Keratinocyte (primary cell): ENCODE data around the gene FAT1. TPM values are rescaled to one million over a fixed set of nuclear protein-coding genes. Genes with fewer than 3 reads are reported as not detected.

ENCODE experiments used
- DNase-seq: peaks from one replicate; pipeline ENCODE4 v3.0.0-alpha.2; 2011; ENCODE audit warnings: low read depth, missing footprints, low spot score
- FAIRE-seq: peaks from 2 replicates; lab custom pipeline; 2011; peaks lifted over from hg19 to GRCh38; lab: Jason Lieb, UNC
- H2AFZ ChIP-seq: 2 replicates; pipeline ENCODE4 v1.6.0; 2012; ENCODE audit warnings: low read length, control low read depth, inconsistent platforms; ENCODE audit not compliant: control insufficient read depth
- H3K27ac ChIP-seq: 2 replicates; pipeline ENCODE4 v1.5.1; 2011; ENCODE audit warnings: low read length; ENCODE audit not compliant: control insufficient read depth, insufficient read depth
- H3K27me3 ChIP-seq: 3 replicates; pipeline ENCODE4 v1.6.0; 2011; ENCODE audit warnings: low read length; ENCODE audit not compliant: control insufficient read depth, insufficient read depth; ENCODE audit errors: extremely low read depth
- H3K36me3 ChIP-seq, 2 experiments: 2 replicates in 1 of 2; 3 replicates in 1 of 2; pipeline ENCODE4 v1.5.1; 2011; ENCODE audit warnings: low read length in 2 of 2, mild to moderate bottlenecking in 1 of 2; ENCODE audit not compliant: control insufficient read depth in 2 of 2, insufficient read depth in 2 of 2; ENCODE audit errors: extremely low read depth in 1 of 2
- H3K4me1 ChIP-seq: 3 replicates; pipeline ENCODE4 v1.5.1; 2011; ENCODE audit warnings: low read length; ENCODE audit not compliant: control insufficient read depth, insufficient read depth; ENCODE audit errors: extremely low read depth
- H3K4me2 ChIP-seq: 3 replicates; pipeline ENCODE4 v1.6.0; 2011; ENCODE audit warnings: low read depth, low read length; ENCODE audit not compliant: control insufficient read depth, insufficient read depth; ENCODE audit errors: extremely low read depth
- H3K4me3 ChIP-seq, 3 experiments: fragments of 200-600 bp in 1 of 3; sonication (generic) in 1 of 3; 2 replicates in 2 of 3; 3 replicates in 1 of 3; pipeline ENCODE4 v1.5.1; 2011 to 2016; ENCODE audit warnings: low read length in 3 of 3, mild to moderate bottlenecking in 3 of 3, control low read depth in 2 of 3, inconsistent platforms in 1 of 3, low read depth in 1 of 3, mixed read lengths in 1 of 3, mixed run types in 1 of 3, moderate library complexity in 1 of 3; ENCODE audit not compliant: control insufficient read depth in 2 of 3, insufficient read depth in 2 of 3; ENCODE audit errors: extremely low read depth in 1 of 3
- H3K79me2 ChIP-seq: 2 replicates; pipeline ENCODE4 v1.6.0; 2012; ENCODE audit warnings: low read length; ENCODE audit not compliant: control insufficient read depth, insufficient read depth
- H3K9ac ChIP-seq: 3 replicates; pipeline ENCODE4 v1.6.0; 2011; ENCODE audit warnings: low read length; ENCODE audit not compliant: control insufficient read depth, insufficient read depth; ENCODE audit errors: extremely low read depth
- H3K9me1 ChIP-seq: 3 replicates; pipeline ENCODE4 v1.6.0; 2011; ENCODE audit warnings: low read length; ENCODE audit not compliant: control insufficient read depth, insufficient read depth; ENCODE audit errors: extremely low read depth
- H3K9me3 ChIP-seq: 2 replicates; pipeline ENCODE4 v1.5.1; 2012; ENCODE audit warnings: low read depth, low read length; ENCODE audit not compliant: control insufficient read depth
- H4K20me1 ChIP-seq: 3 replicates; pipeline ENCODE4 v1.6.0; 2011; ENCODE audit warnings: low read length; ENCODE audit not compliant: control insufficient read depth, insufficient read depth; ENCODE audit errors: extremely low read depth
- CTCF ChIP-seq, 3 experiments: IDR thresholded peaks in 1 of 3; conservative IDR thresholded peaks in 1 of 3; optimal IDR thresholded peaks in 1 of 3; 2 replicates in 2 of 3; 3 replicates in 1 of 3; pipeline versions ENCODE3 to v1.5.1; 2011; ENCODE audit warnings: low read length in 3 of 3, mild to moderate bottlenecking in 3 of 3, moderate library complexity in 2 of 3, control low read depth in 1 of 3, inconsistent platforms in 1 of 3; ENCODE audit not compliant: insufficient read depth in 2 of 3; ENCODE audit errors: extremely low read depth in 1 of 3
- EZH2 ChIP-seq: IDR thresholded peaks from one replicate; pipeline ENCODE4 v1.6.1; 2012; ENCODE audit warnings: inconsistent platforms, mild to moderate bottlenecking, low read length, moderate library complexity
- dilution Hi-C: fragments of 300-500 bp; cut with MboI; formaldehyde crosslinking; loops from one replicate; pipeline ENCODE4 v1.7.0; 2020; ENCODE audit warnings: low sequenced_read_pairs; ENCODE audit not compliant: extremely low pct_ligation_motif_present
- polyA plus RNA-seq, 5 experiments: library from polyadenylated mRNA; depleted of rRNA in 3 of 5; stranded (reverse) in 3 of 5; stranded (forward) in 1 of 5; unstranded in 1 of 5; fragments of >200 nt; gene quantifications; 1 replicate in 1 of 5; 2 replicates in 3 of 5; 3 replicates in 1 of 5; pipeline versions ENCODE4 v1.2.1 to v1.2.3, GENCODE V29; 2011 to 2012; ENCODE audit warnings: missing spikeins in 2 of 5, low read depth in 1 of 5, low replicate concordance in 1 of 5

Gene FAT1
- polyA plus RNA-seq, 1 donor (not counting 4 experiments of a cell fraction or from before 2014, with no cell fraction given): 329 TPM

GRCh38 chr4:186719925-186720694 lies 3.5 kb downstream of the FAT1 start:
- dilution Hi-C loops: no loop called here
- Histone ChIP-seq H3K9me1 (no peaks in the 10 kb centered on the region), H3K27ac (no peak overlapping the region), H3K4me3 (peak overlapping the region in 1 of 3 experiments; percentile 75), H3K4me2 (no peak overlapping the region), H3K36me3 (peaks cover 0 to 15% of the 10 kb centered on the region in 2 experiments), H2AFZ (no peak overlapping the region), H3K27me3 (no peaks in the 10 kb centered on the region), H3K9me3 (no peaks in the 10 kb centered on the region), H3K79me2 (peaks cover 97% of the 10 kb centered on the region), H3K9ac (no peak overlapping the region), H3K4me1 (peaks cover 45% of the 10 kb centered on the region), H4K20me1 (peaks cover 56% of the 10 kb centered on the region)
- no peak for DNase-seq
- TF ChIP-seq CTCF (optimal IDR thresholded peaks at IDR 0.05 in 1 of 3, IDR thresholded peaks at IDR 0.05 in 1 of 3, conservative IDR thresholded peaks at IDR 0.05 in 1 of 3; ENCODE audit: extremely low read depth in 1 of 3, insufficient read depth in 2 of 3, low read length in 3 of 3): peak in 2 of 3 experiments; percentile 47 to 51
- no peak for TF ChIP-seq EZH2
- peak; percentile 73 for FAIRE-seq

GRCh38 chr4:186717556-186717955 lies 6.1 kb downstream of the FAT1 start:
- Histone ChIP-seq H3K36me3 (peaks cover 4 to 15% of the 10 kb centered on the region in 2 experiments), H3K4me2 (peak overlapping the region; percentile 69), H4K20me1 (peaks cover 79% of the 10 kb centered on the region), H3K4me3 (peak overlapping the region in 2 of 3 experiments; percentile 25 to 36), H3K4me1 (peaks cover 64% of the 10 kb centered on the region), H2AFZ (no peak overlapping the region), H3K27ac (peak overlapping the region; percentile 63), H3K9me1 (peaks cover 5% of the 10 kb centered on the region), H3K79me2 (peaks cover 98% of the 10 kb centered on the region), H3K9me3 (no peaks in the 10 kb centered on the region), H3K9ac (no peak overlapping the region), H3K27me3 (no peaks in the 10 kb centered on the region)
- FAIRE-seq: peak; percentile 94
- no peak for TF ChIP-seq CTCF (optimal IDR thresholded peaks at IDR 0.05 in 1 of 3, IDR thresholded peaks at IDR 0.05 in 1 of 3, conservative IDR thresholded peaks at IDR 0.05 in 1 of 3; ENCODE audit: extremely low read depth in 1 of 3, insufficient read depth in 2 of 3, low read length in 3 of 3)
- TF ChIP-seq EZH2: no peak
- dilution Hi-C loops: no loop called here
- no peak for DNase-seq
